GM10266 (cell line): Measurements from ENCODE around the gene S100PBP.

ENCODE experiments used
- DNase-seq: peaks from one replicate; pipeline ENCODE4 v3.0.0; 2012; ENCODE audit errors: extremely low spot score
- TF ChIP-seq, protein P1 (sequence below): IDR thresholded peaks from 2 replicates; pipeline ENCODE4 v1.5.1; 2012; ENCODE audit warnings: mild to moderate bottlenecking, low read depth; ENCODE audit not compliant: control insufficient read depth, insufficient read depth; ENCODE audit errors: missing control alignments

Gene S100PBP

GRCh38 chr1:32861904-32862695 lies 44.6 kb downstream of the S100PBP start:
- DNase-seq = no peak
- TF ChIP-seq, protein P1, sequence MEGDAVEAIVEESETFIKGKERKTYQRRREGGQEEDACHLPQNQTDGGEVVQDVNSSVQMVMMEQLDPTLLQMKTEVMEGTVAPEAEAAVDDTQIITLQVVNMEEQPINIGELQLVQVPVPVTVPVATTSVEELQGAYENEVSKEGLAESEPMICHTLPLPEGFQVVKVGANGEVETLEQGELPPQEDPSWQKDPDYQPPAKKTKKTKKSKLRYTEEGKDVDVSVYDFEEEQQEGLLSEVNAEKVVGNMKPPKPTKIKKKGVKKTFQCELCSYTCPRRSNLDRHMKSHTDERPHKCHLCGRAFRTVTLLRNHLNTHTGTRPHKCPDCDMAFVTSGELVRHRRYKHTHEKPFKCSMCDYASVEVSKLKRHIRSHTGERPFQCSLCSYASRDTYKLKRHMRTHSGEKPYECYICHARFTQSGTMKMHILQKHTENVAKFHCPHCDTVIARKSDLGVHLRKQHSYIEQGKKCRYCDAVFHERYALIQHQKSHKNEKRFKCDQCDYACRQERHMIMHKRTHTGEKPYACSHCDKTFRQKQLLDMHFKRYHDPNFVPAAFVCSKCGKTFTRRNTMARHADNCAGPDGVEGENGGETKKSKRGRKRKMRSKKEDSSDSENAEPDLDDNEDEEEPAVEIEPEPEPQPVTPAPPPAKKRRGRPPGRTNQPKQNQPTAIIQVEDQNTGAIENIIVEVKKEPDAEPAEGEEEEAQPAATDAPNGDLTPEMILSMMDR = no peak

DNA sequence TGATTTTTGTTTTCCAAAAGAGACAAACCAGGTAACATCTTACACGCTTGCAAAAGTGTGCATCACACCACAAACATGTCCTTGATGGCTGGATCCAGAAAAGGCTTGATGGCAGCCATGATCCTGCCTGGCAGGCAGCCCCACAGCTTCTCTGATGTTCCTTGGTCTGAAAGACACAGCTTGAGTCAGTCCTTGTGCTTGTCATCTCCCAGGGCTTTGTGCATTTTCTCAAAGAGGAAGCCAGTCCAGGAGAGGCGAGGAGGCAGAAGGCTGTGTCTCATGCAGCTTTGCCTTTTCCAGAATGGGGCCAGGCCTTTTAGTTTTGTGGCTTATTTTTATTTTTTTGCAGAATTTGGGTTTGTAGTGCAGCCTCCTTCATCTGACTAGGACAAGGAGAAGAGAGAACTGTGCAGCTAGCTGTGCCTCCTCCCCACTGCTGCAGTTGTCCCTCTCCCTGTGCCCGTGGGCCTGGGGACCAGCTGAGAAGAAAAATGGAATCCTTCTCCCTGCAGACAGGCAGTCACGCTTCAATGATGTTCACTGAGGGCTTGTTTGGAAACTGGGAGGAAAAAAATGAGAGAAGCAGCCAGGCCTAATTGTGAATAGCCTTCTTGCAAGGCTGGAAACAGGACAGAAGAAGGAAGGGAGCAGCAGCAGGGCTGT lies 45.9 kb downstream of the S100PBP start:
- TF ChIP-seq, protein P1 = no peak
- DNase-seq = no peak

GRCh38 chr1:32863881-32864245 lies 46.4 kb downstream of the S100PBP start:
- DNase-seq = no peak
- TF ChIP-seq, protein P1 = no peak

DNA sequence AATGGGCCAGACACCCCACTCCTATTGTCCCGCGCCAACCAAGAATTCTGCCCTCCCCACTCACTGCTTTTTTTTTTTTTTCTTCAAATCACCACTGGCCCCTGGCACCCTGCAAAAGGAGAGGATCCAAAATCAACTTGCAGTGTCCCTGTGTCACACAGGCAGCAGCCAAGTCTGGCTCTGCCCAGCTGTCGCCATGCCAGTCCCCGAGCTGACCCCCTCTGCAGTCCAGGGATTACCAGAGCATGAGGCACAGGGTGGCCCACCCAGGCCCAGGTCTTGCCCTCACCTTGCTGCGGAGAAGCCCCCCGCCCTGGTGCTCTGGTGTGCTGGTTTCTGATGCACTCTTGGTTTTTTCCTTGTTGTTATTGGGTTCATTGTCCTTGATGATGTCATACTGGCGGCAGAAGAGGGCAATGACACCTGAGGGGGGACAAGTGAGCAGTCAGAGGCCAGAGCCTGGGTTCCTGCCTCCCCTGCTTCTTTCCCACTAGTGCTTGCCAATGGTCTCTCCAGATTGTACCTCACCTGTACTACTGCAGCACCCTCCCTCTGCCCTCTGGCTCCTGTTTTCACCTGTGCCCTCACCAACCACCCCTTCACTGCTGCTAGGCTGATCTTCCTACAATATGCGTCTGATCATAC lies 47.0 kb downstream of the S100PBP start:
- TF ChIP-seq, protein P1 = no peak
- no peak for DNase-seq

DNA sequence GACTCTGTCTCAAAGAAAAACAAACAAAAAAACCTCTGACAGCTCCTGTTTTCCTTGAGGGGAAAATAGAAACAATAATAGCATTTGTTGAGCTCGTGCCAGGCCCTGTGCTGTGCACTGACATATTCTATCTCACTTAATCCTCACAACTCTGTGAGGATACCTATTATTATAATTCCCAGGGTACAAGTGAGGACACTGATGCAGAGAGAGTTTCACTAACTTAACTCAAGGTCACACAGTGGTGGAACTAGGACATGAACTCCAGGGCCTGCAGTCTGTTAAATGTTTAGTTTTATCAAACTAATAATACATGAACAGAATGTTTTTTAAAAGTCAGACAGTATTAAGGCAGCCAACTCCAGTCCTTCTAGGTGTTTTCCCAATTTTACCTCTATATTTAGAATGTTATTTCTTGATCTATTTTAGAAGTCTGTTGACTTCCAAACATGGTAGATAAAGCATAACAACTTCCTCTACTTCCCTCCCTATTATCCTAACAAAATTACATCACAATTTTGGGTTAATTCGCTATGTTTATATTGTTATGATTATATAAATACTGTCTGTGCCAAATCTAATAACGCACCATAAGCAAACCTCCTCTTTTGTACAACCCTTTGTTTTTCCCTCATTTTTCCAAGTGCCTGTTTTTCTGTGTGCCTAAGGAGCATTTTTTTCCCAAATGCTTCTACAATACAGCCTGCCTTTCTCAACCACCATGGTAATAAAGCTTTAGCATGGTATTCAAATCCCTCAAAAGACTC lies 48.4 kb downstream of the S100PBP start:
- TF ChIP-seq, protein P1 = no peak
- DNase-seq = no peak

GRCh38 chr1:32867151-32867550 lies 49.7 kb downstream of the S100PBP start:
- TF ChIP-seq, protein P1 = no peak
- no peak for DNase-seq

DNA sequence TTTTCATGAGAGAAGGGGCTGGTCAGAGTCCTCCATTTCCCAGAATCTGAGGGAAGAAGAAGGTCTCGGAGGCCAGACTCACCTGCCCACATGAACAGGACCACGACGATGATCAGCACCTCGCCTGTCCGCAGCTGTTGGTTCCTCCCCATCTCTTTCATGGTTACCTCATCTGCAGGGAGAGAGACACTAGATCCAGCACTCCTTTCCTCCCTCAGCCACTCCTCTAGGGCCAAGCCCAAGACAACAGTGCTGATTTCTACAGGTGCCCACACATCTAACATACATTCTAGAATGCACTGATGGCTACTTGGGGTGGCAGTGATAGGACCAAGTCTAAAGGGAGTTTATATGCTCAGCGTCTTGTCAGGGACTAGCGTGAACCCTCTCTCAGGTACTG lies 50.2 kb downstream of the S100PBP start:
- no peak for DNase-seq

More for the DNA sequence above, 50.2 kb downstream of the S100PBP start:
- TF ChIP-seq, protein P1 = no peak
